Endothelial cell of umbilical vein (primary cell): ENCODE results near the gene HEATR5A. TPM values are rescaled to one million over a fixed set of nuclear protein-coding genes. Genes with fewer than 3 reads are reported as not detected.
"Not testable (repeated sequence)": the region's sequence is repeated elsewhere in the genome, so short reads cannot be mapped to it uniquely, and the experiment has no call there.

ENCODE experiments used
- BruUV-seq: library from RNA; stranded (reverse); fragments of 400-500 nt; replicated peaks from 2 replicates; lab custom pipeline; 2021; lab: Mats Ljungman, UMichigan
- CTCF ChIA-PET: fragments of 300-600, 350-600 bp; sonication (Branson Sonifier 250); formaldehyde crosslinking; loops from one replicate; lab custom pipeline; 2021; ENCODE audit warnings: antibody characterized with exemption, inconsistent platforms; lab: Charles Lee
- POLR2A ChIA-PET: fragments of 300-600, 350-600 bp; sonication (Branson Sonifier 250); formaldehyde crosslinking; loops from one replicate; lab custom pipeline; 2021; ENCODE audit warnings: antibody characterized with exemption, inconsistent platforms; lab: Charles Lee
- DNase-seq: peaks from one replicate; pipeline ENCODE4 v3.0.0-alpha.2; 2011; ENCODE audit warnings: low read depth, low spot score
- FAIRE-seq: peaks from 2 replicates; lab custom pipeline; 2011; peaks lifted over from hg19 to GRCh38; lab: Jason Lieb, UNC
- H2AFZ ChIP-seq: 2 replicates; pipeline ENCODE4 v1.6.0; 2012; ENCODE audit warnings: low read depth, low read length, control low read depth, inconsistent platforms
- H3K27ac ChIP-seq: 2 replicates; pipeline ENCODE4 v1.5.1; 2011; ENCODE audit warnings: low read depth, mild to moderate bottlenecking, control low read depth, low read length, moderate library complexity; ENCODE audit not compliant: insufficient read depth
- H3K27me3 ChIP-seq, 2 experiments: 2 replicates each; pipeline versions ENCODE4 v1.6.0 to v1.6.1; 2011; ENCODE audit warnings: low read length in 2 of 2, mixed read lengths in 1 of 2; ENCODE audit not compliant: control insufficient read depth in 2 of 2, insufficient read depth in 2 of 2
- H3K36me3 ChIP-seq, 2 experiments: 2 replicates in 1 of 2; 3 replicates in 1 of 2; pipeline ENCODE4 v1.5.1; 2011; ENCODE audit warnings: low read length in 2 of 2, mild to moderate bottlenecking in 1 of 2, moderate library complexity in 1 of 2; ENCODE audit not compliant: control insufficient read depth in 2 of 2, insufficient read depth in 2 of 2; ENCODE audit errors: extremely low read depth in 1 of 2
- H3K4me1 ChIP-seq: 3 replicates; pipeline ENCODE4 v1.5.1; 2011; ENCODE audit warnings: mild to moderate bottlenecking, low read length; ENCODE audit not compliant: control insufficient read depth, insufficient read depth; ENCODE audit errors: extremely low read depth
- H3K4me2 ChIP-seq: 2 replicates; pipeline ENCODE4 v1.6.1; 2011; ENCODE audit warnings: low read length, control low read depth, mixed read lengths; ENCODE audit not compliant: insufficient read depth
- H3K4me3 ChIP-seq, 3 experiments: fragments of 200-600 bp in 1 of 3; sonication (generic), shearing (Covaris generic) in 1 of 3; replicated peaks in 1 of 3; 2 replicates each; pipeline ENCODE4 v1.5.1; 2011 to 2016; ENCODE audit warnings: control low read depth in 3 of 3, low read length in 3 of 3, mild to moderate bottlenecking in 2 of 3, inconsistent platforms in 1 of 3, low read depth in 1 of 3, moderate library complexity in 1 of 3; ENCODE audit not compliant: insufficient read depth in 1 of 3
- H3K79me2 ChIP-seq: 2 replicates; pipeline ENCODE4 v1.6.0; 2012; ENCODE audit warnings: low read length, inconsistent platforms; ENCODE audit not compliant: control insufficient read depth, insufficient read depth
- H3K9ac ChIP-seq: replicated peaks from 2 replicates; pipeline ENCODE3; 2011; ENCODE audit warnings: low read length, control low read depth; ENCODE audit not compliant: insufficient read depth; ENCODE audit errors: extremely low read depth
- H3K9me1 ChIP-seq: replicated peaks from 3 replicates; pipeline ENCODE4 v1.6.0; 2011; ENCODE audit warnings: mild to moderate bottlenecking, low read length; ENCODE audit not compliant: control insufficient read depth, insufficient read depth; ENCODE audit errors: extremely low read depth
- H3K9me3 ChIP-seq: replicated peaks from 2 replicates; pipeline ENCODE4 v1.5.1; 2012; ENCODE audit warnings: low read length, inconsistent platforms; ENCODE audit not compliant: control insufficient read depth, insufficient read depth
- H4K20me1 ChIP-seq: replicated peaks from 2 replicates; pipeline ENCODE3; 2011; ENCODE audit warnings: mild to moderate bottlenecking, low read length; ENCODE audit not compliant: control insufficient read depth, insufficient read depth; ENCODE audit errors: extremely low read depth
- GATA2 ChIP-seq: IDR thresholded peaks from 2 replicates; pipeline ENCODE4 v1.7.0; 2011; ENCODE audit warnings: low read depth, mild to moderate bottlenecking, moderate library complexity, mixed read lengths, low read length; ENCODE audit not compliant: insufficient read length, insufficient read depth
- MYC ChIP-seq: IDR thresholded peaks from one replicate; pipeline ENCODE4 v1.6.1; 2011; ENCODE audit warnings: mild to moderate bottlenecking, low read depth, low read length
- dilution Hi-C: fragments of 300-500 bp; cut with MboI; formaldehyde crosslinking; loops from one replicate; pipeline ENCODE4 v1.15.0; 2019; ENCODE audit warnings: low sequenced_read_pairs; ENCODE audit not compliant: extremely low pct_ligation_motif_present
- intact Hi-C: fragments of 100-400 bp; cut with micrococcal nuclease; formaldehyde crosslinking; loops from one replicate; pipeline ENCODE4 v1.10.0; 2022
- polyA plus RNA-seq, 4 experiments: library from polyadenylated mRNA; depleted of rRNA in 3 of 4; stranded (reverse) in 3 of 4; unstranded in 1 of 4; fragments of >200 nt; gene quantifications; 2 replicates each; pipeline versions ENCODE4 v1.2.1 to v1.2.3, GENCODE V29; 2011 to 2012; ENCODE audit warnings: missing spikeins in 1 of 4
- total RNA-seq: library from RNA; stranded (reverse); gene quantifications from 2 replicates; pipeline ENCODE4 v1.2.3, GENCODE V29; 2021

HEATR5A gene
- total and polyA plus RNA-seq, 2 donors (not counting 3 experiments of a cell fraction or from before 2014, with no cell fraction given) = 12.6 to 45.3 TPM

GRCh38 chr14:31329876-31330521 lies 90.4 kb downstream of the HEATR5A start:
- CTCF ChIA-PET, H3K4me1 ChIP-seq, H3K4me2 ChIP-seq, H3K27me3 ChIP-seq, H2AFZ ChIP-seq, H3K36me3 ChIP-seq, H3K27ac ChIP-seq, FAIRE-seq, POLR2A ChIA-PET, dilution Hi-C loops, H3K4me3 ChIP-seq, DNase-seq, H4K20me1 ChIP-seq, H3K9ac ChIP-seq, H3K9me3 ChIP-seq, H3K79me2 ChIP-seq, H3K9me1 ChIP-seq, BruUV-seq: not testable (repeated sequence)
- intact Hi-C loops = loop anchor here (5.0 kb wide), 1 partner anchor 158 kb away; no protein-coding TSS in a partner anchor

GRCh38 chr14:31326111-31326510 lies 94.2 kb downstream of the HEATR5A start:
- no peaks in the 10 kb centered on the region for H4K20me1 ChIP-seq
- no peak overlapping the region for H2AFZ ChIP-seq
- no peak overlapping the region for H3K27ac ChIP-seq
- no peak overlapping the region for H3K4me3 ChIP-seq
- H3K4me1 ChIP-seq = no peaks in the 10 kb centered on the region
- no peaks in the 10 kb centered on the region for H3K79me2 ChIP-seq
- POLR2A ChIA-PET = no interaction called here
- no peaks in the 10 kb centered on the region for H3K9me1 ChIP-seq
- H3K4me2 ChIP-seq = no peak overlapping the region
- BruUV-seq = no TSS peak
- DNase-seq (peak; percentile 41), FAIRE-seq (no peak)
- CTCF ChIA-PET = interaction anchor here (0.6 to 1.9 kb wide), 16 partner anchors 10 to 300 kb away, joined by 3 to 15 read pairs (median 3); partner anchors contain the start of gene HECTD1
- H3K9ac ChIP-seq = no peak overlapping the region
- no peaks in the 10 kb centered on the region for H3K27me3 ChIP-seq
- peak; percentile 27 for TF ChIP-seq GATA2
- no peak for TF ChIP-seq MYC
- dilution Hi-C loops (no loop called here), intact Hi-C loops (loop anchor here (2.0 to 5.0 kb wide), 2 partner anchors 121 to 154 kb away; no protein-coding TSS in a partner anchor)
- no peaks in the 10 kb centered on the region for H3K36me3 ChIP-seq
- no peaks in the 10 kb centered on the region for H3K9me3 ChIP-seq
